ENCODE results near the gene RASD2. TPM values are rescaled to one million over a fixed set of nuclear protein-coding genes. Genes with fewer than 3 reads are reported as not detected.

The RASD2 gene
- total RNA-seq, 1 donor, result 0.09 TPM

DNA sequence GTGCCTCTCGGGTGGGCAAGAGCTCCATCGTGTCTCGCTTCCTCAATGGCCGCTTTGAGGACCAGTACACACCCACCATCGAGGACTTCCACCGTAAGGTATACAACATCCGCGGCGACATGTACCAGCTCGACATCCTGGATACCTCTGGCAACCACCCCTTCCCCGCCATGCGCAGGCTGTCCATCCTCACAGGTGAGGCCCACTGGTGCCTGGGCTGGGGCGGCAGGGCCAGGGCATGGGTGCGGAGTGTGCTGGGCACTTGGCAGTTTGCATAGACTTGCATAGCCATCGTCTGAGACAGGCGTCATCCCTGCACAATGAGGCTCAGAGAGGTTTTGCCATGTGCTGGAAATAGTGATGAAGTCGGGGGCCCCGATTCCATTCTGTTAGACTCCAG, 6.3 kb downstream of the RASD2 start:
- no peak for DNase-seq (ENCODE audit: low read depth)
- TF ChIP-seq, protein P1, sequence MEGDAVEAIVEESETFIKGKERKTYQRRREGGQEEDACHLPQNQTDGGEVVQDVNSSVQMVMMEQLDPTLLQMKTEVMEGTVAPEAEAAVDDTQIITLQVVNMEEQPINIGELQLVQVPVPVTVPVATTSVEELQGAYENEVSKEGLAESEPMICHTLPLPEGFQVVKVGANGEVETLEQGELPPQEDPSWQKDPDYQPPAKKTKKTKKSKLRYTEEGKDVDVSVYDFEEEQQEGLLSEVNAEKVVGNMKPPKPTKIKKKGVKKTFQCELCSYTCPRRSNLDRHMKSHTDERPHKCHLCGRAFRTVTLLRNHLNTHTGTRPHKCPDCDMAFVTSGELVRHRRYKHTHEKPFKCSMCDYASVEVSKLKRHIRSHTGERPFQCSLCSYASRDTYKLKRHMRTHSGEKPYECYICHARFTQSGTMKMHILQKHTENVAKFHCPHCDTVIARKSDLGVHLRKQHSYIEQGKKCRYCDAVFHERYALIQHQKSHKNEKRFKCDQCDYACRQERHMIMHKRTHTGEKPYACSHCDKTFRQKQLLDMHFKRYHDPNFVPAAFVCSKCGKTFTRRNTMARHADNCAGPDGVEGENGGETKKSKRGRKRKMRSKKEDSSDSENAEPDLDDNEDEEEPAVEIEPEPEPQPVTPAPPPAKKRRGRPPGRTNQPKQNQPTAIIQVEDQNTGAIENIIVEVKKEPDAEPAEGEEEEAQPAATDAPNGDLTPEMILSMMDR (IDR thresholded peaks at IDR 0.05; ENCODE audit: insufficient read depth, low read length), result no peak
- no peak overlapping the region for H3K4me3 ChIP-seq (ENCODE audit: low read depth, low read length)

DNA sequence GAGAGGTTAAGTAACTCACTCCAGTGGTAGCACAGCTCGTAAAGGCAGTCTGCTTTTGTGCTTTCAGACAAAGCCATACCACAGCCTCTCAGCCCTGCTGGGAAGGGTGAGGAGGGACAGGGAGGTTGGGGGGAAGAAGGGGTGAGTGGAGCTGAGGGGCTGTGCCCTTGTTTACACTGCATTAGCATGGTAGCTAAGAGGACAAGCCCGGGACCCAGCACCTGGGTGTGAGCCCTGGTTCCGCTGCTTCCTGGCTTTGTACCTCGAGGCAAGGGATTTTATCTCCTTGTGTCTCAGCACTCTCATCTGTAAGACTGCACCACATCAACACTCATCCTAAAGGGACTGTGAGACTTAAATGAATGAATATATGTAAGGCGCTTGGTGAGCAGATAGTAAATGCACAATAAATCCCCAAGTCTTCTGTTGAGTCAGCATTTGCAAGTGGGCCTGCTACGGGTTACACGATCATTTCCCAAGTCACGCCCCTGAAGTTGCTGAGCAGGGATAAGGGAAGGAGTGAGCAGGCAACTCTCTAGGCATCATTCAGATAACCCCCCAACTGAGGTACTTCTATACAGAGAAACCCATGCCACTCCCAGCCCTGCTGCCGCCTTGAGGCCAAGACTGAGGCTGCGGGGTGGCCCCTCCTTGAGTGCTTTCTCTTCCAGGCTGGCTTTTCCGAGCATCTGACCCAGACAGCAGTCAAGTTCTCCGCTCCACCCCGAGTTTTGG, 7.5 kb downstream of the RASD2 start:
- H3K4me3 ChIP-seq (ENCODE audit: low read depth, low read length), result no peak overlapping the region
- TF ChIP-seq, protein P1 (IDR thresholded peaks at IDR 0.05; ENCODE audit: insufficient read depth, low read length), result peak; percentile 20
- no peak for DNase-seq (ENCODE audit: low read depth)

DNA sequence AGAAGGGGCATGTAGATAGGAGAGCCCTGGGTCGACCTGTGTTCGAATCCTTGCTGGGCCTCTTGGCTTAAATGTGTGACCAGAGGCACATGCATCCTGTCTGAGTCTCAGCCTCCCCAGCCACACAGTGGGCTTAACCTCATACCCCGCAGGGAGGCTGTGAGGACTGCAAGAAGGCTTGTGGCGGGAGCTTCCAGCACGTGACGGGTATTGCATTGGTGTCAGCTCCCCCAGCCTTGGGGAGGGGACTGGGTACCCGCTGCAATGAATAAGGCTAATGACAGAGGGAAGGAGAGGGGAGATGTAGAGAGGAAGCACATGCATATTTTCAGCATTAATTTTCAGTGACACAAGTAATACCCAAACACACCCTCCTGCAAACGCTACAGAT, 8.1 kb downstream of the RASD2 start:
- no peak for DNase-seq (ENCODE audit: low read depth)
- TF ChIP-seq, protein P1 (IDR thresholded peaks at IDR 0.05; ENCODE audit: insufficient read depth, low read length), result no peak
- H3K4me3 ChIP-seq (ENCODE audit: low read depth, low read length), result no peak overlapping the region

DNA sequence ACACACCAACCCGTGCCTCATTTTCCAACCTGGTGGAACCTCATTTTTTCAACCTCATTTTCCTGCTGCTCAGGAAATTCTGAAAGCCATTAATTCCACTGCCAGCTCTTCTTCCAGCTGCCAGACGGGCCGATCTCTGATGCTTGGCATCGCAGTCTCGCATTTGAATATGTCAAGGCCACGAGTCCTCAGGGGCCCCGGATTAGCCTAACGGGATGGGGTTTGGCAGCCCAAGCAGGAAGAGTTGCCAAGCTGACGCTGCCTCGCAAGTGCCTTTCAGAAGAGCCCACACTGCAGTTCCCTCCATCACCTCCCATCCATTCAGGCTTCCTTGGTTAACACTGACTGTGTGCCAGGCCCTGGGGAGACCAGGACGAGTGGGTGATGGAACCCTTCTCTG, 8.7 kb downstream of the RASD2 start:
- no peak overlapping the region for H3K4me3 ChIP-seq (ENCODE audit: low read depth, low read length)
- DNase-seq (ENCODE audit: low read depth), result no peak
- TF ChIP-seq, protein P1 (IDR thresholded peaks at IDR 0.05; ENCODE audit: insufficient read depth, low read length), result no peak

DNA sequence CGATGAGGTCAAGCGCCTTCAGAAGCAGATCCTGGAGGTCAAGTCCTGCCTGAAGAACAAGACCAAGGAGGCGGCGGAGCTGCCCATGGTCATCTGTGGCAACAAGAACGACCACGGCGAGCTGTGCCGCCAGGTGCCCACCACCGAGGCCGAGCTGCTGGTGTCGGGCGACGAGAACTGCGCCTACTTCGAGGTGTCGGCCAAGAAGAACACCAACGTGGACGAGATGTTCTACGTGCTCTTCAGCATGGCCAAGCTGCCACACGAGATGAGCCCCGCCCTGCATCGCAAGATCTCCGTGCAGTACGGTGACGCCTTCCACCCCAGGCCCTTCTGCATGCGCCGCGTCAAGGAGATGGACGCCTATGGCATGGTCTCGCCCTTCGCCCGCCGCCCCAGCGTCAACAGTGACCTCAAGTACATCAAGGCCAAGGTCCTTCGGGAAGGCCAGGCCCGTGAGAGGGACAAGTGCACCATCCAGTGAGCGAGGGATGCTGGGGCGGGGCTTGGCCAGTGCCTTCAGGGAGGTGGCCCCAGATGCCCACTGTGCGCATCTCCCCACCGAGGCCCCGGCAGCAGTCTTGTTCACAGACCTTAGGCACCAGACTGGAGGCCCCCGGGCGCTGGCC, 11.0 kb downstream of the RASD2 start:
- TF ChIP-seq, protein P1 (IDR thresholded peaks at IDR 0.05; ENCODE audit: insufficient read depth, low read length), result no peak

DNA sequence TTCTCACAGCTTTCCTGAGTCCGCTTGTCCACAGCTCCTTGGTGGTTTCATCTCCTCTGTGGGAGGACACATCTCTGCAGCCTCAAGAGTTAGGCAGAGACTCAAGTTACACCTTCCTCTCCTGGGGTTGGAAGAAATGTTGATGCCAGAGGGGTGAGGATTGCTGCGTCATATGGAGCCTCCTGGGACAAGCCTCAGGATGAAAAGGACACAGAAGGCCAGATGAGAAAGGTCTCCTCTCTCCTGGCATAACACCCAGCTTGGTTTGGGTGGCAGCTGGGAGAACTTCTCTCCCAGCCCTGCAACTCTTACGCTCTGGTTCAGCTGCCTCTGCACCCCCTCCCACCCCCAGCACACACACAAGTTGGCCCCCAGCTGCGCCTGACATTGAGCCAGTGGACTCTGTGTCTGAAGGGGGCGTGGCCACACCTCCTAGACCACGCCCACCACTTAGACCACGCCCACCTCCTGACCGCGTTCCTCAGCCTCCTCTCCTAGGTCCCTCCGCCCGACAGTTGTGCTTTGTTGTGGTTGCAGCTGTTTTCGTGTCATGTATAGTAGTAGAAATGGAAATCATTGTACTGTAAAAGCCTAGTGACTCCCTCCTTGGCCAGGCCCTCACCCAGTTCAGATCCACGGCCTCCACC, 11.7 kb downstream of the RASD2 start:
- TF ChIP-seq, protein P1 (IDR thresholded peaks at IDR 0.05; ENCODE audit: insufficient read depth, low read length), result no peak
- no peak for DNase-seq (ENCODE audit: low read depth)
- no peak overlapping the region for H3K4me3 ChIP-seq (ENCODE audit: low read depth, low read length)

More for the DNA sequence above, 11.0 kb downstream of the RASD2 start:
- no peak overlapping the region for H3K4me3 ChIP-seq (ENCODE audit: low read depth, low read length)
- DNase-seq (ENCODE audit: low read depth), result no peak

Measured in fibroblast of the aortic adventitia (primary cell).